Measurements from ENCODE around the gene S100A14. TPM values are rescaled to one million over a fixed set of nuclear protein-coding genes. Genes with fewer than 3 reads are reported as not detected.
"Not testable (repeated sequence)": the region's sequence is repeated elsewhere in the genome, so short reads cannot be mapped to it uniquely, and the experiment has no call there.

Gene S100A14
- polyA plus RNA-seq, 1 donor from 2014 or later, result not detected

- H3K36me3 Mint-ChIP-seq, H3K9me3 Mint-ChIP-seq, H3K4me3 Mint-ChIP-seq, H3K4me1 Mint-ChIP-seq, H3K27ac Mint-ChIP-seq: not testable (repeated sequence)
- peaks cover 13% of the 10 kb centered on the region for H3K27me3 Mint-ChIP-seq
These were observed 41.0 kb downstream of the S100A14 start for GRCh38 chr1:153575081-153575491.

- Mint-ChIP-seq H3K27ac (no peak overlapping the region), H3K9me3 (no peaks in the 10 kb centered on the region), H3K4me3 (no peak overlapping the region), H3K27me3 (peaks cover 15% of the 10 kb centered on the region), H3K4me1 (peaks cover 5 to 14% (median 8%) of the 10 kb centered on the region in 3 donors), H3K36me3 (no peaks in the 10 kb centered on the region)
These were observed 42.8 kb downstream of the S100A14 start for GRCh38 chr1:153573351-153573750.

- peak overlapping the region in 2 of 3 donors; percentile 19 to 59 for H3K27ac Mint-ChIP-seq
- peaks cover 5 to 16% (median 10%) of the 10 kb centered on the region in 3 donors for H3K4me1 Mint-ChIP-seq
These were observed 43.5 kb downstream of the S100A14 start for GRCh38 chr1:153572569-153573015.

GRCh38 chr1:153571706-153572105 lies 44.4 kb downstream of the S100A14 start:
- no peaks in the 10 kb centered on the region for H3K9me3 Mint-ChIP-seq
- no peak overlapping the region for H3K27ac Mint-ChIP-seq

More at GRCh38 chr1:153572569-153573015, 43.5 kb downstream of the S100A14 start:
- Mint-ChIP-seq H3K9me3 (no peaks in the 10 kb centered on the region), H3K27me3 (peaks cover 9% of the 10 kb centered on the region), H3K4me3 (no peak overlapping the region), H3K36me3 (peaks cover 2% of the 10 kb centered on the region)

GRCh38 chr1:153570874-153571273 lies 45.3 kb downstream of the S100A14 start:
- no peak overlapping the region for H3K4me3 Mint-ChIP-seq
- peak overlapping the region in 1 of 3 donors; percentile 82 for H3K27ac Mint-ChIP-seq
- H3K9me3 Mint-ChIP-seq, result no peaks in the 10 kb centered on the region
- peaks cover 8% of the 10 kb centered on the region for H3K27me3 Mint-ChIP-seq
- H3K4me1 Mint-ChIP-seq, result peaks cover 12 to 21% (median 15%) of the 10 kb centered on the region in 3 donors
- H3K36me3 Mint-ChIP-seq, result peaks cover 2% of the 10 kb centered on the region

More at GRCh38 chr1:153571706-153572105, 44.4 kb downstream of the S100A14 start:
- peaks cover 2% of the 10 kb centered on the region for H3K36me3 Mint-ChIP-seq
- peaks cover 8% of the 10 kb centered on the region for H3K27me3 Mint-ChIP-seq
- H3K4me1 Mint-ChIP-seq, result peaks cover 9 to 15% (median 10%) of the 10 kb centered on the region in 3 donors
- H3K4me3 Mint-ChIP-seq, result no peak overlapping the region

GRCh38 chr1:153569465-153569864 lies 46.7 kb downstream of the S100A14 start:
- Mint-ChIP-seq H3K9me3 (no peaks in the 10 kb centered on the region), H3K27ac (no peak overlapping the region), H3K4me3 (peak overlapping the region in 2 of 4 donors; percentile 5 to 20), H3K4me1 (peaks cover 15 to 25% (median 19%) of the 10 kb centered on the region in 3 donors), H3K27me3 (peaks cover 8% of the 10 kb centered on the region), H3K36me3 (peaks cover 2% of the 10 kb centered on the region)

- Mint-ChIP-seq H3K27ac (peak overlapping the region in 2 of 3 donors; percentile 18 to 30), H3K36me3 (peaks cover 2% of the 10 kb centered on the region), H3K4me1 (peaks cover 15 to 25% (median 19%) of the 10 kb centered on the region in 3 donors), H3K27me3 (peaks cover 8% of the 10 kb centered on the region), H3K4me3 (peak overlapping the region in 2 of 4 donors; percentile 29 to 85), H3K9me3 (no peaks in the 10 kb centered on the region)
These were observed 47.6 kb downstream of the S100A14 start for GRCh38 chr1:153568367-153569099.

- Mint-ChIP-seq H3K9me3 (no peaks in the 10 kb centered on the region), H3K27me3 (peaks cover 8% of the 10 kb centered on the region), H3K4me1 (peaks cover 15 to 21% (median 19%) of the 10 kb centered on the region in 3 donors), H3K36me3 (peaks cover 2% of the 10 kb centered on the region), H3K27ac (no peak overlapping the region), H3K4me3 (peak overlapping the region in 1 of 4 donors; percentile 29)
These were observed 48.3 kb downstream of the S100A14 start for GRCh38 chr1:153567621-153568366.

GRCh38 chr1:153566414-153567371 lies 49.4 kb downstream of the S100A14 start:
- Mint-ChIP-seq H3K36me3 (peaks cover 2% of the 10 kb centered on the region), H3K4me3 (peak overlapping the region in 2 of 4 donors; percentile 45 to 79), H3K4me1 (peaks cover 15 to 19% (median 18%) of the 10 kb centered on the region in 3 donors), H3K27ac (peak overlapping the region in 1 of 3 donors; percentile 78), H3K27me3 (peaks cover 8% of the 10 kb centered on the region), H3K9me3 (no peaks in the 10 kb centered on the region)

GRCh38 chr1:153565529-153566374 lies 50.4 kb downstream of the S100A14 start, which contains the start of gene S100A2:
Gene S100A2, minus strand, starts transcription at chr1:153565844. Its CDS starts 1,967 bp downstream, at chr1:153563877.
- Mint-ChIP-seq H3K9me3 (no peaks in the 10 kb centered on the region), H3K27me3 (peaks cover 8% of the 10 kb centered on the region), H3K4me3 (peak within 1 kb of the TSS in 3 of 4 donors; percentile 45 to 79 (median 55)), H3K36me3 (peaks cover 2% of the 10 kb centered on the region), H3K4me1 (peaks cover 15 to 18% (median 18%) of the 10 kb centered on the region in 3 donors), H3K27ac (peak within 1 kb of the TSS; percentile 49 to 98 (median 95))

Other genes with a start within 250 kb of the S100A14 start
- 0.97 TPM for gene S100A12, start 240.7 kb downstream of the S100A14 start, polyA plus RNA-seq
- 28.0 TPM for gene S100A8, start 225.3 kb downstream of the S100A14 start, polyA plus RNA-seq
- not detected for gene S100A7A, start 199.8 kb downstream of the S100A14 start, polyA plus RNA-seq
- gene S100A7, start 155.7 kb downstream of the S100A14 start, polyA plus RNA-seq, result not detected
- 397 TPM for gene S100A6, start 80.3 kb downstream of the S100A14 start, polyA plus RNA-seq
- gene S100A5, start 75.4 kb downstream of the S100A14 start, polyA plus RNA-seq, result 1.4 TPM
- 524 TPM for gene S100A4, start 70.5 kb downstream of the S100A14 start, polyA plus RNA-seq
- gene S100A3, start 67.1 kb downstream of the S100A14 start, polyA plus RNA-seq, result not detected
- not detected for gene S100A2, start 50.5 kb downstream of the S100A14 start, polyA plus RNA-seq
- not detected for gene S100A16, start 3.2 kb downstream of the S100A14 start, polyA plus RNA-seq
- 3.0 TPM for gene S100A13, start 11.2 kb upstream of the S100A14 start, polyA plus RNA-seq
- not detected for gene S100A1, start 12.1 kb upstream of the S100A14 start, polyA plus RNA-seq
- 78.6 TPM for gene CHTOP, start 17.7 kb upstream of the S100A14 start, polyA plus RNA-seq
- 74.5 TPM for gene SNAPIN, start 42.4 kb upstream of the S100A14 start, polyA plus RNA-seq
- 106 TPM for gene ILF2, start 54.7 kb upstream of the S100A14 start, polyA plus RNA-seq
- not detected for gene NPR1, start 62.4 kb upstream of the S100A14 start, polyA plus RNA-seq
- 11.8 TPM for gene INTS3, start 111.7 kb upstream of the S100A14 start, polyA plus RNA-seq
- 12.9 TPM for gene SLC27A3, start 159.1 kb upstream of the S100A14 start, polyA plus RNA-seq

All from IgD-negative memory B cell (primary cell).